Muscle of arm (tissue), 12 donors: ENCODE results near the gene RNU5B-1. TPM values are rescaled to one million over a fixed set of nuclear protein-coding genes. Genes with fewer than 3 reads are reported as not detected.

Source experiments
- DNase-seq: peaks from one replicate; pipeline ENCODE4 v3.0.0-alpha.2; 2013
- polyA plus RNA-seq, 12 donors: library from polyadenylated mRNA; unstranded; fragments of 120-200 nt; gene quantifications; one replicate each; pipeline ENCODE4 v1.2.1, GENCODE V29; 2013; ENCODE audit not compliant: insufficient read length in 12 of 12

Gene RNU5B-1
- polyA plus RNA-seq, 12 donors = 2.1 TPM; not detected in 11

- no peak for DNase-seq
Measured at GRCh38 chr15:65328506-65329287, 24.2 kb downstream of the RNU5B-1 start.

GRCh38 chr15:65329288-65329983 lies 25.0 kb downstream of the RNU5B-1 start:
- DNase-seq = no peak

GRCh38 chr15:65329984-65330735 lies 25.7 kb downstream of the RNU5B-1 start:
- no peak for DNase-seq

GRCh38 chr15:65330934-65331645 lies 26.6 kb downstream of the RNU5B-1 start:
- DNase-seq = no peak

GRCh38 chr15:65331811-65332210 lies 27.3 kb downstream of the RNU5B-1 start:
- no peak for DNase-seq

GRCh38 chr15:65332391-65333147 lies 28.1 kb downstream of the RNU5B-1 start:
- DNase-seq = no peak

GRCh38 chr15:65333148-65333820 lies 28.8 kb downstream of the RNU5B-1 start:
- DNase-seq = no peak

- no peak for DNase-seq
Measured at GRCh38 chr15:65333856-65334255, 29.4 kb downstream of the RNU5B-1 start.

GRCh38 chr15:65334586-65335231 lies 30.2 kb downstream of the RNU5B-1 start:
- no peak for DNase-seq

GRCh38 chr15:65335278-65336055 lies 31.0 kb downstream of the RNU5B-1 start:
- DNase-seq = no peak

GRCh38 chr15:65336493-65337435 lies 32.3 kb downstream of the RNU5B-1 start:
- no peak for DNase-seq

- no peak for DNase-seq
Measured at GRCh38 chr15:65337436-65338070, 33.1 kb downstream of the RNU5B-1 start.

- no peak for DNase-seq
Measured at GRCh38 chr15:65338366-65338765, 33.9 kb downstream of the RNU5B-1 start.

- no peak for DNase-seq
Measured at GRCh38 chr15:65338823-65339222, 34.3 kb downstream of the RNU5B-1 start.

GRCh38 chr15:65339416-65339815 lies 34.9 kb downstream of the RNU5B-1 start:
- DNase-seq = no peak

- no peak for DNase-seq
Measured at GRCh38 chr15:65339920-65340319, 35.4 kb downstream of the RNU5B-1 start.

- DNase-seq = no peak
Measured at GRCh38 chr15:65342493-65342892, 38.0 kb downstream of the RNU5B-1 start.
